Pancreas (tissue), 10 donors: ENCODE data around the gene PIP4K2C. TPM values are rescaled to one million over a fixed set of nuclear protein-coding genes. Genes with fewer than 3 reads are reported as not detected.
"Not testable (repeated sequence)": the region's sequence is repeated elsewhere in the genome, so short reads cannot be mapped to it uniquely, and the experiment has no call there.

Experiments used
- ATAC-seq, 4 donors: fragments of 200-7000 bp; cut with Tn5 transposase; one replicate each; pipeline versions ENCODE4 v1.8.0 to v1.9.1; 2020; ENCODE audit warnings: mild to moderate bottlenecking in 4 of 4, moderate library complexity in 4 of 4
- DNase-seq, 6 donors: peaks; one replicate each; pipeline ENCODE4 v3.0.0-alpha.2; 2020
- FAIRE-seq: peaks from 2 replicates; lab custom pipeline; 2012; peaks lifted over from hg19 to GRCh38; lab: Jason Lieb, UNC
- H3K27ac ChIP-seq, 4 donors: fragments of 200-600 bp; sonication (generic); 1 replicate in 3 of 4; 2 replicates in 1 of 4; pipeline versions ENCODE4 v1.5.0 to v1.8.0; 2020
- H3K27me3 ChIP-seq, 4 donors: fragments of 200-600 bp; one replicate each; pipeline ENCODE4 v1.8.0; 2021
- H3K36me3 ChIP-seq, 3 donors: fragments of 200-600 bp; sonication (generic) in 1 of 3; one replicate each; pipeline versions ENCODE4 v1.5.0 to v1.8.0; 2020 to 2021
- H3K4me1 ChIP-seq, 3 donors: fragments of 200-600 bp; one replicate each; pipeline ENCODE4 v1.8.0; 2021
- H3K4me3 ChIP-seq, 4 donors: fragments of 200-600 bp; sonication (generic) in 2 of 4; one replicate each; pipeline versions ENCODE4 v1.5.0 to v1.8.0; 2020 to 2021
- H3K9me3 ChIP-seq, 4 donors: fragments of 200-600 bp; one replicate each; pipeline ENCODE4 v1.8.0; 2021
- CTCF ChIP-seq, 4 donors: fragments of 200-600 bp; sonication (generic) in 3 of 4; IDR thresholded peaks; one replicate each; pipeline versions ENCODE4 v1.5.0 to v1.8.0; 2021; ENCODE audit warnings: antibody characterized with exemption in 4 of 4
- WGBS, 2 donors: extraction: QIAGEN DNeasy Blood & Tissue Kit; methylation state at CpG; one replicate each; pipeline ENCODE4 v1.1.7; 2013; 5-methylcytosine and 5-hydroxymethylcytosine counted together
- intact Hi-C, 3 donors: fragments of 100-400 bp; cut with DNase I; formaldehyde crosslinking; loops; one replicate each; pipeline versions ENCODE4 v1.11.1 to v1.14.2; 2022
- polyA plus RNA-seq, 2 donors: library from polyadenylated mRNA; stranded (reverse); fragments of 200-250 nt; gene quantifications; one replicate each; pipeline ENCODE4 v1.2.3, GENCODE V29; 2013
- total RNA-seq, 6 donors: library from RNA; stranded (reverse); fragmentation: NEBNext Ultra II Directional in 4 of 6; extraction: Animal tissue kit (Norgen Biotek cat#: 25700) in 4 of 6; gene quantifications; one replicate each; pipeline versions ENCODE4 v1.2.1 to v1.2.4, GENCODE V29; 2021 to 2023
- donor health status: healthy with polysubstance abuse.
- donor health status: DM: no; HTN: no; CAD: no; lungs with moderate emphysema.
- donor health status: DM: no; HTN: no; CAD: no.
- donor health status: control.
- donor health status: control.
- donor health status: Bipolar disorder and iron deficiency.
- donor health status: DM: yes; HTN: yes; CAD: no.
- donor health status: DM: no; HTN: no; CAD: no.
- donor health status: DM: no; HTN: no; CAD: no.
- donor health status: DM: yes; HTN: yes; CAD: no.

PIP4K2C gene
- total and polyA plus RNA-seq, 8 donors = 5.3 to 17.0 (median 15.4) TPM

GRCh38 chr12:57616383-57617101 lies 25.6 kb downstream of the PIP4K2C start:
- no peak for FAIRE-seq
- H3K9me3 ChIP-seq = no peaks in the 10 kb centered on the region
- H3K4me3 ChIP-seq = no peak overlapping the region
- WGBS, 2 donors = 85 to 94% methylated on average over 3 of the region's 3 CpGs
- TF ChIP-seq CTCF (IDR thresholded peaks at IDR 0.05) = no peak
- no peak for DNase-seq
- no peaks in the 10 kb centered on the region for H3K36me3 ChIP-seq
- H3K4me1 ChIP-seq = peaks cover 0 to 3% (median 0%) of the 10 kb centered on the region in 3 donors
- intact Hi-C loops = no loop called here
- H3K27ac ChIP-seq = no peak overlapping the region
- H3K27me3 ChIP-seq = peaks cover 0 to 9% (median 5%) of the 10 kb centered on the region in 4 donors
- ATAC-seq = no peak

DNA sequence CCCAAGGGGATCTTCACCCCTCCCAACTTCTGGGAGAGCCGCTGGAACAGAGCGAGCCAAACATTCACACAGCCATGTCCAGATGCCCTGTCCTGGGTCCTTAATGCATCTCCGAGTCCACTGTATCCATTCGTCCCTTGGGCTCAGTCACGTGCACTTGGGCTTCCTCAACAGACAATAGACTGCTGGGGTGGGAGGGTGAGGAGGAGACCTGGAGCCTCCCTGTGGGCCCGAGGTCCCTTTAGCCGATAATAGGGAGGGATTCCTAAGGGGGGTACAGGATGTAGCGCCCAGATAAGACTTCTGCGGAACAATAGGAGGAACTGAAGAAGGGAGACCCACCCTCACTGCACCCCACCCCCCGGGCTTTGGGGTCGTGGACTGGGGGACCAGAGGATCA lies 26.9 kb downstream of the PIP4K2C start:
- Histone ChIP-seq H3K27me3 (peaks cover 0 to 9% (median 6%) of the 10 kb centered on the region in 4 donors), H3K36me3 (no peaks in the 10 kb centered on the region), H3K9me3 (no peaks in the 10 kb centered on the region), H3K4me3 (no peak overlapping the region), H3K4me1 (peaks cover 0 to 3% (median 0%) of the 10 kb centered on the region in 3 donors), H3K27ac (no peak overlapping the region)
- intact Hi-C loops = loop anchor here in 1 of 3 donors (2.0 kb wide), 1 partner anchor 37 kb away; no protein-coding TSS in a partner anchor
- ATAC-seq (no peak), DNase-seq (no peak), FAIRE-seq (no peak)
- WGBS, 2 donors = 61 to 62% methylated on average over 11 of the region's 11 CpGs
- no peak for TF ChIP-seq CTCF (IDR thresholded peaks at IDR 0.05)

GRCh38 chr12:57618431-57618830 lies 27.4 kb downstream of the PIP4K2C start:
- H3K4me1 ChIP-seq, ATAC-seq, H3K36me3 ChIP-seq, H3K27ac ChIP-seq, H3K4me3 ChIP-seq, FAIRE-seq, DNase-seq, H3K9me3 ChIP-seq: not testable (repeated sequence)
- intact Hi-C loops = loop anchor here in 1 of 3 donors (2.0 kb wide), 1 partner anchor 38 kb away; no protein-coding TSS in a partner anchor
- WGBS, 2 donors = 93 to 97% methylated on average over 6 of the region's 6 CpGs
- peaks cover 0 to 14% (median 6%) of the 10 kb centered on the region in 4 donors for H3K27me3 ChIP-seq

- no peak for FAIRE-seq
- no peak for TF ChIP-seq CTCF (IDR thresholded peaks at IDR 0.05)
- Histone ChIP-seq H3K36me3 (no peaks in the 10 kb centered on the region), H3K27ac (no peak overlapping the region), H3K9me3 (no peaks in the 10 kb centered on the region), H3K4me3 (no peak overlapping the region), H3K4me1 (peaks cover 0 to 3% (median 0%) of the 10 kb centered on the region in 3 donors), H3K27me3 (peaks cover 0 to 14% (median 6%) of the 10 kb centered on the region in 4 donors)
- DNase-seq = no peak
- ATAC-seq = no peak
- intact Hi-C loops = loop anchor here in 1 of 3 donors (2.0 kb wide), 1 partner anchor 38 kb away; no protein-coding TSS in a partner anchor
- 58 to 66% methylated on average over 16 of the region's 16 CpGs for WGBS, 2 donors
Measured at GRCh38 chr12:57618966-57619433, 28.0 kb downstream of the PIP4K2C start.

DNA sequence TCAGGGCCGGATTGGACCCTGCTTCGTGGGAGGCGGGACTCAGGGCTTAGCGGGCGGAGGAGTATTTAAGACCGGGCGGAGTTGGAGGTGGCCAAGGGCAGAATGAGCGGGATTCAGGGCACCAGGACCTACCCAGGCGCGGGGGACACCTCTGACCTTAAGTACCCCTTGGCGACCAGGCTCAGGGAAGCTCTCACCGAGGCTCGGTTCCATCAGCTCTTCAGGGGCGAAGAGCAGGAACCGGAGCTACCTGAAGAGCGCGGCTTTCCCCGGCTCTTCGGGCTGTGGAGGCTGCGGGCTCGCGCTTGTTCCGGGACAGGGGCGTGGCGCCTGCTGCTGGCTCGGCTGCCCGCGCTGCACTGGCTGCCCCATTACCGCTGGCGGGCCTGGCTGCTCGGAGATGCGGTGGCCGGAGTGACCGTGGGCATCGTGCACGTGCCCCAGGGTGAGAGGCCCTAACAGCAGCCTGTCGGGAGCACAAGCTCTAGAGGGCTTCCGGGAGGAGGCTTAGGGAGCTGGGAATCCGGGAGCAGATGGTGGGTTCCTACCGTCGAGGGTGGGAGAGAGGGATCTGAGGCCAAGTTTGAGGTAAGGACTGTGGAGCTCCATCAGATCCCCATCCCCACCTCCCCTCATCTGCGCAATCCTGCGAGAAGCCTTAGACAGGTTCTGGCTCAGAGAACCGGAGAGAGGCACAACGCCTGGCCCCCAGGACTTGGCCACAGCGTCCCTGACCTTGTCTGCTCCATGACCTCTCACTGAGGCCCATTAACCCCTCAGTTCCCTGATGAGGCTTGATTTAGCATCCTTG lies 28.6 kb downstream of the PIP4K2C start:
- H3K4me3 ChIP-seq = peak overlapping the region in 1 of 4 donors; percentile 10
- peak in 3 of 4 donors; percentile 31 to 64 (median 49) for ATAC-seq
- DNase-seq = peak in 2 of 6 donors; percentile 54 to 74
- H3K27me3 ChIP-seq = peaks cover 0 to 14% (median 6%) of the 10 kb centered on the region in 4 donors
- H3K4me1 ChIP-seq = peaks cover 0 to 3% (median 0%) of the 10 kb centered on the region in 3 donors
- H3K9me3 ChIP-seq = no peaks in the 10 kb centered on the region
- no peak for FAIRE-seq
- no peaks in the 10 kb centered on the region for H3K36me3 ChIP-seq
- 13 to 16% methylated on average over 46 of the region's 46 CpGs for WGBS, 2 donors
- TF ChIP-seq CTCF (IDR thresholded peaks at IDR 0.05) = no peak
- intact Hi-C loops = loop anchor here in 2 of 3 donors (2.0 to 10.0 kb wide), 2 partner anchors 39 to 45 kb away; no protein-coding TSS in a partner anchor
- H3K27ac ChIP-seq = no peak overlapping the region
